EL (cell line): ENCODE data around the gene KMT2A.

Experiments
- DNase-seq: peaks from one replicate; pipeline ENCODE4 v3.0.0-alpha.2; 2016

KMT2A gene

DNA sequence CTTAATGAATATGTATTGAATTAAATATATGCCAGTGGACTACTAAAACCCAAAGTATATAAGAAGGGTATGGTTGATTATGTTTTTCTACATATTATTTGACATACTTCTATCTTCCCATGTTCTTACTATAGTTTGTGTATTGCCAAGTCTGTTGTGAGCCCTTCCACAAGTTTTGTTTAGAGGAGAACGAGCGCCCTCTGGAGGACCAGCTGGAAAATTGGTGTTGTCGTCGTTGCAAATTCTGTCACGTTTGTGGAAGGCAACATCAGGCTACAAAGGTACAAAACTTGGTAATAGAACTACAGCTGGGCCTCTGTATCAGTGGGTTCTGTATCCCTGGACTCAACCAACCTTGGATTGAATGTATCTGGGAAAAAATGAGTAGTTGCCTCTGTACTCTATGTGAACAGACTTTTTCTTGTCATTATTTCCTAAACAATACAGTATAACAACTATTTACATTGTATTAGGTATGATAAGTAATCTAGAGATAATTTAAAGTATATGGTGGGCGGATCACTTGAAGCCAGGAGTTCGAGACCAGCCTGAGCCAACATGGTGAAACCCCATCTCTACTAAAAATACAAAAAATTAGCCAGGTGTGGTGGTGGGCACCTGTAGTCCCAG lies 52.3 kb downstream of the KMT2A start:
- DNase-seq, result peak; percentile 72

DNA sequence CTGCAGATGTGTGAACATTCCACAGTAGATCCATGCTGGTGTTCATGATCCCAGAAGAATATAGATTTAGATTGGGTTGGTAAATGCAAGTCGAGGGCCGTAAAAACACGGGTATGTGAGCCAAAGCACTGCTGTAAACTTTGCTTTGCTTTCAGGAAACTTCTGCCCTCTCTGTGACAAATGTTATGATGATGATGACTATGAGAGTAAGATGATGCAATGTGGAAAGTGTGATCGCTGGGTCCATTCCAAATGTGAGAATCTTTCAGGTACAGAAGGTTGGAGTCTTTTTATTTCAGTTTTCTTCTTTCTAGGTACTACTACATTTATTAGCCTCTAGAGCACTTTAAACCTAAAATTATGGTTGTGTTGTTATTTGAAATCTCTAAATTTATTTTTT lies 54.7 kb downstream of the KMT2A start:
- no peak for DNase-seq

DNA sequence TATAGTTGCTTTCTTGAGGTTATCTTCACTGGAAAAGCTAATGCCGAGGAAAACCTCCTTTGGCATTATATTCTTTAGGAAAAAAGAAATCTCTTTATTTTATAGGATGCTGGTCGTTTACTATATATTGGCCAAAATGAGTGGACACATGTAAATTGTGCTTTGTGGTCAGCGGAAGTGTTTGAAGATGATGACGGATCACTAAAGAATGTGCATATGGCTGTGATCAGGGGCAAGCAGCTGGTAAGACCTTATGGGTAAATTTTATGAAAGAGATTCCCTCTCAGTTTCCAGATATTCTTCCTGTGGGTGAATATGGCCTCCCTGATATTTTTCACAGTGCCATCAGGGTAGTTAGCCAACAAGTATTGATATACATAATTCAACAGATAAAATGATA lies 61.5 kb downstream of the KMT2A start:
- peak; percentile 89 for DNase-seq

DNA sequence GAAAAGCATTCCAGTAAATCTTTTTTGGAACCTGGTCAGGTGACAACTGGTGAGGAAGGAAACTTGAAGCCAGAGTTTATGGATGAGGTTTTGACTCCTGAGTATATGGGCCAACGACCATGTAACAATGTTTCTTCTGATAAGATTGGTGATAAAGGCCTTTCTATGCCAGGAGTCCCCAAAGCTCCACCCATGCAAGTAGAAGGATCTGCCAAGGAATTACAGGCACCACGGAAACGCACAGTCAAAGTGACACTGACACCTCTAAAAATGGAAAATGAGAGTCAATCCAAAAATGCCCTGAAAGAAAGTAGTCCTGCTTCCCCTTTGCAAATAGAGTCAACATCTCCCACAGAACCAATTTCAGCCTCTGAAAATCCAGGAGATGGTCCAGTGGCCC lies 66.9 kb downstream of the KMT2A start:
- no peak for DNase-seq

DNA sequence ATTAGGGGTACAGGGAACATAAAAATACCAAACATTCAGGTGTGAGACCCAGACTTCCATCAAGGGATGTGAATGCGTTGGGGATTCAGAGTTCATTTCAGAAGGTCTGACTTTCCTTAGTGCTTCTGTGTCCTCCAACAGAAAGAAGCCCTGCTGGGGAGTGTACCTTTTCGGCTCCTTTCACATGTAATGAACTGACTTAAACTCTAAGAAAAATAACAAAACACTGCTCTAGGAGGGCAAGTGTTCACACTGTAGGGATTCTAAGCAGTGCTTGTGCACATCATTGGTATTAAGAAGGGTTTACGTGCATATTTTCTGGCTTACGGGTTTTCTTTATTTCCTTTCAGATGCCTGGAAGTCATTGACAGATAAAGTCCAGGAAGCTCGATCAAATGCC lies 75.3 kb downstream of the KMT2A start:
- DNase-seq, result no peak

DNA sequence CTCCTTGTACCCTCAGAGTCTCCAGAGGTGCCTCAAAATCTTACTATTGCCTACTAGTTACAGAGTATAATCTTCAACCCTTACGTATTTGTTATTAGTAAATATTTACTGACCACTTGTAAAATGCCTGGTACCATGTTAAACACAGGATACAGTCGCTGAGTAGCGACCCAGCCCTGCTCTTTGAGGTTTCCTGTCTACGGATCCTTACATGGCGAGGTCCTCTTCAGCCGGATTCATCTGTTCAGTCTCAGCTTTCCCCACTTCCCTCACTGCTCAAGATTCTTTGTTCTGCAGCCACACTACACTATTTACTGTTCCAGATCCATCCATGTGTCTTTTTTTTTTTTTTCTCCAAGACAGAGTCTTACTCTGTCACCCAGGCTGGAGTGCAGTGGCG lies 77.8 kb downstream of the KMT2A start:
- no peak for DNase-seq

DNA sequence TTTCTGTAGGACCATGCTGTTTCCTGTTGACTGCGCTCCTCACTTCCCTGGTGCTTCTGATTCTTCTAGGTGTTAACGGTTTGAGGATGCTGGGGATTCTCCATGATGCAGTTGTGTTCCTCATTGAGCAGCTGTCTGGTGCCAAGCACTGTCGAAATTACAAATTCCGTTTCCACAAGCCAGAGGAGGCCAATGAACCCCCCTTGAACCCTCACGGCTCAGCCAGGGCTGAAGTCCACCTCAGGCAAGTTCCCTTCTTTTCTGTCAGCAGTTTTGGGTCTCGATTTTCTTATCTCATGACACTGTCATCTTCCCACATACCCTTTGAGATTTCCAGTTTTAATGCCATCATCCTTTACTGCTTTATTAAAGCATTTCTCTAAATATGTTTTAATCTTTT lies 83.3 kb downstream of the KMT2A start:
- DNase-seq, result no peak

DNA sequence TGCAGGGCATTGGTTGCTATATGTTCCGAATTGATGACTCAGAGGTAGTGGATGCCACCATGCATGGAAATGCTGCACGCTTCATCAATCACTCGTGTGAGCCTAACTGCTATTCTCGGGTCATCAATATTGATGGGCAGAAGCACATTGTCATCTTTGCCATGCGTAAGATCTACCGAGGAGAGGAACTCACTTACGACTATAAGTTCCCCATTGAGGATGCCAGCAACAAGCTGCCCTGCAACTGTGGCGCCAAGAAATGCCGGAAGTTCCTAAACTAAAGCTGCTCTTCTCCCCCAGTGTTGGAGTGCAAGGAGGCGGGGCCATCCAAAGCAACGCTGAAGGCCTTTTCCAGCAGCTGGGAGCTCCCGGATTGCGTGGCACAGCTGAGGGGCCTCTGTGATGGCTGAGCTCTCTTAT lies 85.6 kb downstream of the KMT2A start:
- no peak for DNase-seq

DNA sequence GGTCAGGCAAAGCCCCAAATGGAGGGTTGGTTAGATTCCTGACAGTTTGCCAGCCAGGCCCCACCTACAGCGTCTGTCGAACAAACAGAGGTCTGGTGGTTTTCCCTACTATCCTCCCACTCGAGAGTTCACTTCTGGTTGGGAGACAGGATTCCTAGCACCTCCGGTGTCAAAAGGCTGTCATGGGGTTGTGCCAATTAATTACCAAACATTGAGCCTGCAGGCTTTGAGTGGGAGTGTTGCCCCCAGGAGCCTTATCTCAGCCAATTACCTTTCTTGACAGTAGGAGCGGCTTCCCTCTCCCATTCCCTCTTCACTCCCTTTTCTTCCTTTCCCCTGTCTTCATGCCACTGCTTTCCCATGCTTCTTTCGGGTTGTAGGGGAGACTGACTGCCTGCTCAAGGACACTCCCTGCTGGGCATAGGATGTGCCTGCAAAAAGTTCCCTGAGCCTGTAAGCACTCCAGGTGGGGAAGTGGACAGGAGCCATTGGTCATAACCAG lies 86.3 kb downstream of the KMT2A start:
- peak; percentile 38 for DNase-seq

DNA sequence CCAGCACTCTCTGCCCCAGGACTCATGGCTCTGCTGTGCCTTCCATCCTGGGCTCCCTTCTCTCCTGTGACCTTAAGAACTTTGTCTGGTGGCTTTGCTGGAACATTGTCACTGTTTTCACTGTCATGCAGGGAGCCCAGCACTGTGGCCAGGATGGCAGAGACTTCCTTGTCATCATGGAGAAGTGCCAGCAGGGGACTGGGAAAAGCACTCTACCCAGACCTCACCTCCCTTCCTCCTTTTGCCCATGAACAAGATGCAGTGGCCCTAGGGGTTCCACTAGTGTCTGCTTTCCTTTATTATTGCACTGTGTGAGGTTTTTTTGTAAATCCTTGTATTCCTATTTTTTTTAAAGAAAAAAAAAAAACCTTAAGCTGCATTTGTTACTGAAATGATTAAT lies 88.1 kb downstream of the KMT2A start:
- DNase-seq, result no peak

DNA sequence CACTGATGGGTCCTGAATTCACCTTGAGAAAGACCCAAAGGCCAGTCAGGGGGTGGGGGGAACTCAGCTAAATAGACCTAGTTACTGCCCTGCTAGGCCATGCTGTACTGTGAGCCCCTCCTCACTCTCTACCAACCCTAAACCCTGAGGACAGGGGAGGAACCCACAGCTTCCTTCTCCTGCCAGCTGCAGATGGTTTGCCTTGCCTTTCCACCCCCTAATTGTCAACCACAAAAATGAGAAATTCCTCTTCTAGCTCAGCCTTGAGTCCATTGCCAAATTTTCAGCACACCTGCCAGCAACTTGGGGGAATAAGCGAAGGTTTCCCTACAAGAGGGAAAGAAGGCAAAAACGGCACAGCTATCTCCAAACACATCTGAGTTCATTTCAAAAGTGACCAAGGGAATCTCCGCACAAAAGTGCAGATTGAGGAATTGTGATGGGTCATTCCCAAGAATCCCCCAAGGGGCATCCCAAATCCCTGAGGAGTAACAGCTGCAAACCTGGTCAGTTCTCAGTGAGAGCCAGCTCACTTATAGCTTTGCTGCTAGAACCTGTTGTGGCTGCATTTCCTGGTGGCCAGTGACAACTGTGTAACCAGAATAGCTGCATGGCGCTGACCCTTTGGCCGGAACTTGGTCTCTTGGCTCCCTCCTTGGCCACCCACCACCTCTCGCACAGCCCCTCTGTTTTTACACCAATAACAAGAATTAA lies 88.6 kb downstream of the KMT2A start:
- no peak for DNase-seq

DNA sequence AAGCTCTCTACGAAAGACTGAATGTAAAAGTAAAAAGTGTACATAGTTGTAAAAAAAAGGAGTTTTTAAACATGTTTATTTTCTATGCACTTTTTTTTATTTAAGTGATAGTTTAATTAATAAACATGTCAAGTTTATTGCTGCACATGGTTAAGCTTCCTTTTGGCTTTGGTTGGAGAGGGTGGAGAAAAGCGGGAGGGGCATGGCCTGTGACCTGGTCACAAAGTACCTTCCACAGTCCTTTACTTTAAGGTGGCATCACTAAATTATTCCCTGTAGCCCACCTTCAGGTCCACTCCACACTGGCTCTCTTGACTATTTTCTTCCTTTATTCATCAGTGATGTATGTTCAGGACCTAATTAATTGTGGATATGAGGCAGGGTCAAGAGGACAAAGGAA lies 90.4 kb downstream of the KMT2A start:
- no peak for DNase-seq

DNA sequence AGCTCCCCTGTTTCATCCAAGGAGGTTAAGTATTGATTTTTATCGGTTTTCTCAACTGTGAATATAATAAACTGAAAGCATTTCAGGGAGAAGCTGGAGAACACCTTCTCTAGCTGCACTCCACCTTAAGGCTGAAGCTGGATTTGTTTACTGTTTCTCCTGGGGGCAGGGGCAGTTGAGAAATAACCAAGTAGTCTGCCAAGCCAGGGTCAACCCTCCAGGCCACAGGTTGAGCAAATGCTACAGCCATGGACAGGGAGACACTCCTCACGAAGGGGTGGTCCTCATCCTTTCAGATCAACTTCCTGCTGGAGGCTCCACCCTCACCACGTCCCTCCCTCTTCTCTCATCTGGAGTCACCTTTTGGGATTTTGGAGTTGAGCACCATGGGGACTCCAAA lies 90.8 kb downstream of the KMT2A start, which contains the start of gene TTC36:
Gene TTC36 (plus strand): TSS at position 366 of the 400 bp plus-strand sequence. CDS start 21 bp downstream, at position 387.
- DNase-seq, result no peak

DNA sequence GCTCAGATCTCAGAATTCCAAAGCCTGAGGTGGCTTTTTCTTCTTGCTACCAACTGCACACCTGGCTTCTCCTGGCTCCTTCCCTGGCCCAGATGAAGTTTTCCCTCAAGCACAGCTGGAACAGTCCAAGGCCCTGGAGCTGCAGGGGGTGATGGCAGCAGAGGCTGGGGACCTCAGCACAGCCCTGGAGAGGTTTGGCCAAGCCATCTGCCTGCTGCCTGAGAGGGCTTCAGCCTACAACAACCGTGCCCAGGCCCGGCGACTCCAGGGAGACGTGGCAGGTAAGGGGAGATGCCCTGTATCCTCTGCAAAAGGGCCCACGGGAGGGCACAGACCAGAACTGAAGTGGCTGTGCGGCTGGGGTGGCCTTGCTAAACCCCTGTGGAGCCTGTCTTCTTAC lies 92.2 kb downstream of the KMT2A start:
- no peak for DNase-seq

DNA sequence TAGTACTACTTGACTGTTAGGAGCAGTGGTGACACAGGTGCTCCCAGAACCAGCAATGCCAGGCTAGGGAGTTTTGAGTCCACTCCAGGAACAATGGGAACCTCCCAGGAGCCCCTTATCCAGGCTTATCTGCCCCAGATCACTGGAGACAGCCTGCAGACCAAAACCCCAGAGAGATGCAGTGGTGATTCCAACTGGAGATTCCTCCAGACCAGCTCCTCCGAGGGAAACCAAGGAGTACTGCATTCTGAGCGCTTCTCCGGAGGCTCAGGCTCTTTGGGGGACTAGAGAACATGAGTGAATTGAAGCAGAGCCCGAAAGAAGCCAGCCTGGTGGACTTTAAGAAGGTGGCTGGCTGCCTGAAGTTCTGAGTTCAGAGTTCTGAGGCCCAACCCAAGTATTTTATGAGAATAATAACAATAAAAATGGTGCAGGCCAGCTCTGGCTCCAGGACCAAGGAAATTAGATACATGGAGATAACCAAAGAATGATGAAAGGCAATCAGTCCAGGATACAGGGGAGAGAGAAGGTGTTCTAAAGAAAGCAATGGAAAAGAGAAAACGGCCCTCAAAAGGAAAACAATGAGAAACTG lies 93.4 kb downstream of the KMT2A start:
- DNase-seq, result no peak

DNA sequence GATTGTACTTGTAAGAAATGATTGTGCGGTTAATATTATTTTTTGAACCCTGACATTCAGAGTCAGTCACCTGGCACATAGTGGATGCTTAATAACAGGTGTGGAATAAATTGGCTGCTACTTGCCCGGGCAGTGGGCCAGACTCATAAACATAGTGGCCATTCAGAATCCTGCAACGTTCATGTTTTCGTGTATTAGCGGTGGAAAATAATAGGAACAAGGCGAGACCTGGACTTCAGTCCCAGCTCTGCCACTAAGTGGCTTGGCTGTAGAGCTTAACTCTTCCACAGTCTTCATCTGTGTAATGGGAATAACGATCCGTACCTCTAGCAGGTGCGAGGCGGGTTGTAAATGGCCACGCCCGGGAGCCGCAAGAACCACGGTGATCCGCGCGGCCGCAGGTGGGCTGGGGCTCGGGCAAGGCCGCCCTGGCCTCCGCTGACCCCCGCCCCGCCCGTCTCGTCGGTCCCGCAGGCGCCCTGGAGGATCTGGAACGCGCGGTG lies 93.9 kb downstream of the KMT2A start:
- DNase-seq, result peak; percentile 15

DNA sequence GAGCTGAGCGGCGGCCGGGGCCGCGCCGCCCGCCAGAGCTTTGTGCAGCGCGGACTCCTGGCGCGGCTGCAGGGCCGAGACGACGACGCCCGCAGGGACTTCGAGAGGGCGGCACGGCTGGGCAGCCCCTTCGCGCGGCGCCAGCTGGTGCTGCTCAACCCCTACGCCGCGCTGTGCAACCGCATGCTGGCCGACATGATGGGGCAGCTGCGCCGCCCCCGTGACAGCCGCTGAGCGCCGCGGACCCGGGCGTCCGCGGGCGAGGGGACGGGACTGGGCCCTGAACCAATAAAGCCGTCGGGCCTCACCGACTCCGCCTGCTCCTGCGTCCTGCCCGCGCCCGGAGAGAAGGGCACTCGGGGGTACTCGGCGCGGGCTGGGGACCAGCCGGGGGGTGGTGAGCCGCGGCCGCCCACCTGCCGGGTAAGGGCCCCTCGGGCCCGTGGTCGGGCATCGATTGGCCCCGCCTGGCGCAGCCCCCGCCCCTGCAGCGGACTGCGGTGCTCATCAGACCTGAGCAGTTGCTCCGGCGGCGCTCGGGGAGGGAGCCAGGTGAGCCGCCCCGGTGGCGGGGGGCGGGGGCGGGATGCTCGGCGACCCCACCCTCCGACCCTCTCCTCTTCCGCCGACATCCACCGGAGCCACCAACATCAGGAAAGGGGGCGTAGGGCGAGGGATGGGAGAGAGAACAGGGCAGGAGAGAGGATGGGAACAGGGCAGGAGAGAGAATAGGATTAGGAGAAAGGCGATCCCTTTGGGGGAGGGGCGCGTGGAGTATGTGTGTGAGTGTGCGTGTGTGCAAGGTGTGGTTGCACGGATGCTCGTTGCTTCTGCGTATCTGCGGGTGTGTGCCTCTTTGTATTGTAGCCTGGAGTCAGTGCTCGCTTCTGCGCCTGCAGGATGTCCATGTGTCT lies 94.6 kb downstream of the KMT2A start, which contains the start of gene TMEM25:
Gene TMEM25 (plus strand): TSS at position 510 of the 914 bp plus-strand sequence. CDS start 610 bp downstream, outside the sequence.
- peak; percentile 49 for DNase-seq

DNA sequence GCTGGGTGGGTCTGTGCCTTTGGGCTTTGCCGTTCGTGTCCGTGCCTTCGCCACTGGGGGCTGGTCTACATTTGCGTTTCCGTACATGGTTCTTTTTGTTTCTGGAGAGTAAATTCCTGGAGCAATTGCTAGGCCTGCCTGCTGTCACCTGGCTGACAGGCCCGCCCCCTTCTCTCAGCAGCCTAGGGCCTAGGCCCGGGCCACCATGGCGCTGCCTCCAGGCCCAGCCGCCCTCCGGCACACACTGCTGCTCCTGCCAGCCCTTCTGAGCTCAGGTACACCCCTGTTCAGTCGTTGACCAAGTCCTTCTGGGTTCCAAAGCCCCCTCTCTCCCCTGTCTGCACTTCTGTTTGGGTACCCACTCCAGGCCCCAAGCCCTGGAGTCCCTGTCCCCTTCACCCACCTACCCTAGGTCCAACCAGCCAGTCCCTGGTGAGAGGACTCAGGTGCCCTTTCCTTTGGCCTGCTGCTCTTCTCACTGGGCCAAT lies 95.3 kb downstream of the KMT2A start:
- no peak for DNase-seq

DNA sequence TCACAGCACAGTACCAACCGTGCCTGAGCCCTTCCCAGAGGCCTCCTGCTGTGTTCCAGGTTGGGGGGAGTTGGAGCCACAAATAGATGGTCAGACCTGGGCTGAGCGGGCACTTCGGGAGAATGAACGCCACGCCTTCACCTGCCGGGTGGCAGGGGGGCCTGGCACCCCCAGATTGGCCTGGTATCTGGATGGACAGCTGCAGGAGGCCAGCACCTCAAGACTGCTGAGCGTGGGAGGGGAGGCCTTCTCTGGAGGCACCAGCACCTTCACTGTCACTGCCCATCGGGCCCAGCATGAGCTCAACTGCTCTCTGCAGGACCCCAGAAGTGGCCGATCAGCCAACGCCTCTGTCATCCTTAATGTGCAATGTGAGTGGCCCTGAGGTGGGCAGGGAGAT lies 95.8 kb downstream of the KMT2A start:
- no peak for DNase-seq

DNA sequence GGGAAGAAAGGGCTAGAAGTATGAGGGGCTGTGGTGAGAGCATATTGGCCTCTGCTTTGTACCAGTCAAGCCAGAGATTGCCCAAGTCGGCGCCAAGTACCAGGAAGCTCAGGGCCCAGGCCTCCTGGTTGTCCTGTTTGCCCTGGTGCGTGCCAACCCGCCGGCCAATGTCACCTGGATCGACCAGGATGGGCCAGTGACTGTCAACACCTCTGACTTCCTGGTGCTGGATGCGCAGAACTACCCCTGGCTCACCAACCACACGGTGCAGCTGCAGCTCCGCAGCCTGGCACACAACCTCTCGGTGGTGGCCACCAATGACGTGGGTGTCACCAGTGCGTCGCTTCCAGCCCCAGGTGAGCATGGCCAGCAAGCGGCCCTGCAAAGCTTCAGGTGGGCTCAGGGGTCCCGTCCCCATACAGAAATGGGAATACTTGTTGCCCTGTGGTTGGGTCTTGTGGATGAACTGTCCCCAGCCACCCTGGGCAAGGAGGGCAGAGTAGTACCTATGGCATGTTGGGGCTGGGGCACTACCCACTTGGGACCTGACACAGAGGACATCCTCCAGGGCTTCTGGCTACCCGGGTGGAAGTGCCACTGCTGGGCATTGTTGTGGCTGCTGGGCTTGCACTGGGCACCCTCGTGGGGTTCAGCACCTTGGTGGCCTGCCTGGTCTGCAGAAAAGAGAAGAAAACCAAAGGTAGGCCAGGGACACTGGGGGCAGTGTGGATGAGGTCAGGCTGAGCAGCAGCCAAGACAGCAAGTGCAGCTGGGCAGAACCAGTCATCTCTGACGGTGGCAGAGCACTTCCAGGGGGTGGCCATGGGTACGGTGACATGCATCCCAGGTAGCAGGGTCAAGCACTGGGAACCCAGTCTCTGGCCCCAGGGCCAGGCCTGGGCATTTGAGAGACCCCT lies 96.8 kb downstream of the KMT2A start:
- no peak for DNase-seq
